ENCODE data around the gene SLFN5. TPM values are rescaled to one million over a fixed set of nuclear protein-coding genes. Genes with fewer than 3 reads are reported as not detected.
"Not testable (repeated sequence)": the region's sequence is repeated elsewhere in the genome, so short reads cannot be mapped to it uniquely, and the experiment has no call there.

Gene SLFN5
- total RNA-seq, 1 donor from 2014 or later = 18.2 TPM

- H3K4me3 Mint-ChIP-seq (ENCODE audit: unreplicated experiment); H3K4me1 Mint-ChIP-seq (ENCODE audit: unreplicated experiment); H3K9me3 Mint-ChIP-seq (ENCODE audit: unreplicated experiment); H3K36me3 Mint-ChIP-seq (ENCODE audit: low read depth, unreplicated experiment); H3K27ac Mint-ChIP-seq (ENCODE audit: unreplicated experiment); DNase-seq (ENCODE audit: low spot score); H3K27me3 Mint-ChIP-seq (ENCODE audit: unreplicated experiment): not testable (repeated sequence)
Measured at GRCh38 chr17:35278876-35279275, 36.0 kb downstream of the SLFN5 start.

- no peaks in the 10 kb centered on the region for H3K27me3 Mint-ChIP-seq (ENCODE audit: unreplicated experiment)
- DNase-seq (ENCODE audit: low spot score) = no peak
- TF ChIP-seq CTCF (IDR thresholded peaks at IDR 0.05; ENCODE audit: unreplicated experiment) = no peak
- H3K36me3 Mint-ChIP-seq (ENCODE audit: low read depth, unreplicated experiment) = no peaks in the 10 kb centered on the region
- no peak overlapping the region for H3K27ac Mint-ChIP-seq (ENCODE audit: unreplicated experiment)
- no peaks in the 10 kb centered on the region for H3K9me3 Mint-ChIP-seq (ENCODE audit: unreplicated experiment)
- no peak overlapping the region for H3K4me3 Mint-ChIP-seq (ENCODE audit: unreplicated experiment)
- no peaks in the 10 kb centered on the region for H3K4me1 Mint-ChIP-seq (ENCODE audit: unreplicated experiment)
Measured at GRCh38 chr17:35283767-35284166, 40.9 kb downstream of the SLFN5 start.

- no peaks in the 10 kb centered on the region for H3K36me3 Mint-ChIP-seq (ENCODE audit: low read depth, unreplicated experiment)
- DNase-seq (ENCODE audit: low spot score) = no peak
- no peaks in the 10 kb centered on the region for H3K4me1 Mint-ChIP-seq (ENCODE audit: unreplicated experiment)
- no peaks in the 10 kb centered on the region for H3K27me3 Mint-ChIP-seq (ENCODE audit: unreplicated experiment)
- no peaks in the 10 kb centered on the region for H3K9me3 Mint-ChIP-seq (ENCODE audit: unreplicated experiment)
- no peak overlapping the region for H3K4me3 Mint-ChIP-seq (ENCODE audit: unreplicated experiment)
- H3K27ac Mint-ChIP-seq (ENCODE audit: unreplicated experiment) = no peak overlapping the region
- no peak for TF ChIP-seq CTCF (IDR thresholded peaks at IDR 0.05; ENCODE audit: unreplicated experiment)
Measured at GRCh38 chr17:35284955-35285354, 42.1 kb downstream of the SLFN5 start.

- no peak for DNase-seq (ENCODE audit: low spot score)
- Mint-ChIP-seq H3K27me3 (ENCODE audit: unreplicated experiment) (no peaks in the 10 kb centered on the region), H3K4me3 (ENCODE audit: unreplicated experiment) (no peak overlapping the region), H3K27ac (ENCODE audit: unreplicated experiment) (no peak overlapping the region), H3K4me1 (ENCODE audit: unreplicated experiment) (no peaks in the 10 kb centered on the region), H3K36me3 (ENCODE audit: low read depth, unreplicated experiment) (no peaks in the 10 kb centered on the region), H3K9me3 (ENCODE audit: unreplicated experiment) (no peaks in the 10 kb centered on the region)
- no peak for TF ChIP-seq CTCF (IDR thresholded peaks at IDR 0.05; ENCODE audit: unreplicated experiment)
Measured at GRCh38 chr17:35286120-35286781, 43.4 kb downstream of the SLFN5 start.

- DNase-seq (ENCODE audit: low spot score) = no peak
- no peak overlapping the region for H3K4me3 Mint-ChIP-seq (ENCODE audit: unreplicated experiment)
- H3K27ac Mint-ChIP-seq (ENCODE audit: unreplicated experiment) = no peak overlapping the region
- TF ChIP-seq CTCF (IDR thresholded peaks at IDR 0.05; ENCODE audit: unreplicated experiment) = no peak
- H3K27me3 Mint-ChIP-seq (ENCODE audit: unreplicated experiment) = no peaks in the 10 kb centered on the region
- H3K36me3 Mint-ChIP-seq (ENCODE audit: low read depth, unreplicated experiment) = no peaks in the 10 kb centered on the region
- no peaks in the 10 kb centered on the region for H3K4me1 Mint-ChIP-seq (ENCODE audit: unreplicated experiment)
- no peaks in the 10 kb centered on the region for H3K9me3 Mint-ChIP-seq (ENCODE audit: unreplicated experiment)
Measured at GRCh38 chr17:35287286-35287811, 44.5 kb downstream of the SLFN5 start.
